KBM-7 (cell line): ENCODE data around the gene DHRS7B.
"Not testable (repeated sequence)": the region's sequence is repeated elsewhere in the genome, so short reads cannot be mapped to it uniquely, and the experiment has no call there.

ENCODE experiments used
- DNase-seq: peaks from one replicate; pipeline ENCODE4 v3.0.0-alpha.2; 2015
- in situ Hi-C: fragments of 300-500 bp; cut with MboI; formaldehyde crosslinking; loops from 2 replicates; pipeline ENCODE4 v1.14.3; 2020; ENCODE audit warnings: low sequenced_read_pairs, low pct_unique_long_range_greater_than_20kb, mixed read lengths

The DHRS7B gene

DNA sequence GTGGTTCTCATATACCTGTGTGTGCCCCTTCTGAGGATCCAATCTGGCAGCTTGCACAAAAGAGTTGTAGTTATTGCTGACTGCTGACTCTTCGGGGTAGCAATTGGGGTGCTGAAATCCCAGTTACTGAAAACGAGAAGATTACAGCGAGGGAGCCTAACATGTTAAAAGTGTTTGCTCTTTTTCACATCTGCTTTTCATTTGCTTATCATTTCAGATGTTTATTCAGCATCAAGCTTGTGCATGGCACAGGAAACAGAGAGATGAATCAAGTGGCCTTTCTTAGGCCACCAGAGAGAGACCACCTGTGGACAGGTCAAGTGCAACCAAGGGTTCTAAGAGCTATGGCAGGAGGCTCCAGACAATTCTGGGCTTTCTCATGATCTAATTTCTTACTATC lies 16.9 kb downstream of the DHRS7B start:
- no peak for DNase-seq
- in situ Hi-C loops, result loop anchor here (25.0 kb wide), 2 partner anchors 94 to 319 kb away; no protein-coding TSS in a partner anchor

DNA sequence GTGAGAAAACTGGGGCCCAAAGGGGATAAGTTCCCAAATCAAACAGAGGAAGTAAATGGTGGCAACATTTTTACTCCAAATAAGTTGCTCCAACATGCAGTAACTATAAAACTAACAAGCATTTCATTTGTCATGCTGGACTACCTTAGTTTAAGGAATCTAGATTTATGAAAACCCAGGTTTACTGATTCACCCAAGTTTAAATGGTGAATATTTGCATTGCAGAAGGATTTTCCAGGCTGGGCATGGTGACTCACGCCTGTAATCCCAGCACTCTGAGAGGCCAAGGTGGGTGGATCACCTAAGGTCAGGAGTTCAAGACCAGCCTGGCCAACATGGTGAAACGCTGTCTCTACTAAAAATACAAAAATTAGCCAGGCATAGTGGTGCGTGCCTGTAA lies 17.5 kb downstream of the DHRS7B start:
- in situ Hi-C loops, result loop anchor here (25.0 kb wide), 2 partner anchors 93 to 318 kb away; no protein-coding TSS in a partner anchor
- DNase-seq, result not testable (repeated sequence)

- in situ Hi-C loops, result loop anchor here (25.0 kb wide), 2 partner anchors 91 to 316 kb away; no protein-coding TSS in a partner anchor
- DNase-seq, result no peak
Observed at GRCh38 chr17:21146362-21147015, 19.7 kb downstream of the DHRS7B start.

GRCh38 chr17:21149621-21150020 lies 22.9 kb downstream of the DHRS7B start:
- DNase-seq, result peak; percentile 14
- in situ Hi-C loops, result loop anchor here (25.0 kb wide), 2 partner anchors 88 to 313 kb away; no protein-coding TSS in a partner anchor

DNA sequence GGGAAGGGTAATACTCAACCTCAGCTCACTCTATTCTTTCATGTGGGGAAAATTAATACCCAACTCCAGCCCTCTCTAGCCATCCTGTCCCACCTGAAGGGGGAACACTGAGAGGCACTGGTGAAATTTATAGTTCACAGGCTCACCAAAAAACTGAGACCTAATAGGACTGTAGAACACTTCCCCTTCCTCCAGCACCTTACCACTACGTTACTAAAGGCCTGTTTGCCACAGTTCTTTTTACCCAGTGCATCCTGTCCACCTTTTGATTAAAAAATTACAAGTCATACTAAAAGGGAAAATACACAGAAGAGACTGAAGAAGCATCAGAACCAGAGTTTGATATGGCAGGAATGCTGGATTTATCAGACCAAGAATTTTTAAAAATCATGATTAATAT lies 26.0 kb downstream of the DHRS7B start:
- in situ Hi-C loops, result no loop called here
- DNase-seq, result no peak

DNA sequence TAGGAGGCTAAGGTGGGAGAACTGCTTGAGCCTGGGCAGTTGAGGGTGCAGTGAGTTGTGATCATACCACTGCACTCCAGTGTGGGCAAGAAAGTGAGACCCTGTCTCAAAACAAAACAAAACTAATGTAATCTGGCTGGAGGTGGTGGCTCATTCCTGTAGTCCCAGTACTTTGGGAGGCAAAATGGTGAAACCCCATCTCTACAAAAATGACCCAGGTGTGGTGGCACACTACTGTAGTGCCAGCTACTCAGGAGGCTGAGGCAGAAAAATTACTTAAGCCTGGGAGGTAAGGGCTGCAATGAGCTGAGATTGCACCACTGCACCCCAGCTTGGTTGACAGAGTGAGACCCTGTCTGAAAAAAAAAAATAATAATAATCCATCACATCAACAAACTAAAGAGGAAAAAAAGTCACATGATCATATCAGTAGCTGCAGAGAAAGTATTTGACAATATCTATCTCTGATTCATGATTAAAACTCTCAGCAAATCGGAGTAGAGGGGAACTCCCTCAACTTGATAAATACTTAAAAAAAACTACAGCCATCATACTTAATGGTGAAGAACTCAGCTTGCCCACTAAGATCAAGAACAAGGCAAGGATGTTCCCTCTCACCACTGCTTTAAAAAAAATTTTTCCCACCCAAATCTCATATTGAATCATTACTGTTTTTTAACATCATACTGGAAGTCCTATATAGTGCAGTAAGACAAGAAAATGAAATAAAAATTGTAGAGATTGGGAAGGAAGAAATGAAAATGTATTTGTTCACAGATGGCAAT lies 31.0 kb downstream of the DHRS7B start:
- no peak for DNase-seq
- in situ Hi-C loops, result no loop called here

- no peak for DNase-seq
- in situ Hi-C loops, result no loop called here
Observed at GRCh38 chr17:21160401-21160800, 33.6 kb downstream of the DHRS7B start.

GRCh38 chr17:21161498-21162393 lies 35.0 kb downstream of the DHRS7B start:
- in situ Hi-C loops, result no loop called here

DNA sequence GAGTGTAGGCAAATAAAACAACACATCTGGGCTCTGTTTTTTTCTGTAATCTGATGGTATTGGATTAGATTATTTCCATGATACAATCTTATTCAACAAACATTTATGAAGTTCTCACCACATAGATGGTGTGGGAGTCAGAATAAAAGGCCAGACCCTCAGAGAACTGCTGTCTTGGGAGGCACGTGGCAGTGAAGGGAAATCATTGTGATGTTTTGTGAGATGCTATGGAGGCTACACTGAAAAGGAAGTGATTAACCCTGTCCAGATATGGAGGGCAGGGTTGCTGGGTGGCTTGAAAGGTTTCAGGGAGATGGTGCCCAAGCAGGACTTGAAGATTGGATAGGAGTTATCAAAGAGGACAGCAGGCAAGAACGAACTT lies 35.6 kb downstream of the DHRS7B start:
- in situ Hi-C loops, result no loop called here
- DNase-seq, result no peak

More at GRCh38 chr17:21161498-21162393, 35.0 kb downstream of the DHRS7B start:
- DNase-seq, result no peak

- in situ Hi-C loops, result no loop called here
- no peak for DNase-seq
Observed at GRCh38 chr17:21163101-21163500, 36.3 kb downstream of the DHRS7B start.

DNA sequence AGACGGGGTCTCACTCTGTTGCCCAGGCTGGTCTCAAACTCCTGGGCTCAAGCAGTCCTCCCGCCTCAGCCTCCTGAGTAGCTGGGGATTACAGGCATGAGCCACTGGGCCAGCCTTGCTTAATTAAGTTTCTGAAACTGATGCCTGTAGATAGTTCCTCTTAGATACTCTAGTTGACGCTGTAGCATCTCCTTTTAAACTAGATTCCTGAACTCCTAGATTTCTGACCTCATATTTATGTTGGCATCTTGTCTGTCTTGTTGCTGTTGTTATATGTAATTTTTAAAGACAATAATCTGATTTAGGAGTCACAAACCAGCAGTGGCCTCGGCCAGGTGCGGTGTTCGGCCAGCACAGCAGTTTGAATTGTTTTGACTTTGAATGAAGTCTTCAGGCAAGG lies 37.5 kb downstream of the DHRS7B start:
- in situ Hi-C loops, result no loop called here
- no peak for DNase-seq

DNA sequence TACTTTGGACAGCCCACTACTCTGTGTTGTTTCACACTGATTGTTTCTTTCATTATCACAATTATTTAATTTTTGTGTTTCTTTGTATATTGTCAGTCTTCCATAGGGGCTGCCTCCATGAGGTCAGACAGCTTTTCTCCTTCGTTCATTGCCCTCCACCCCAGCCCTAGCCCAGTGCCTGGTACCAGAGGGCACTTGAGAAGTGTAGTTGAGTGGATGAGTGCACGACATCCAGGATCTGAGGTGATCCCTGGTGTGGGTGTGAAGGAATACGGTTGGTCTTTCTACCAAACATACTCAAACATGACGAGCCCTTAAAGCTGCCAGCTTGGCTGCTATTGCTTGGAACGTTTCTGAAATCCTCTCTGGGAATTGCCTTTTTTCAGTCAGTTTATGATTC lies 37.9 kb downstream of the DHRS7B start:
- in situ Hi-C loops, result no loop called here
- DNase-seq, result no peak

DNA sequence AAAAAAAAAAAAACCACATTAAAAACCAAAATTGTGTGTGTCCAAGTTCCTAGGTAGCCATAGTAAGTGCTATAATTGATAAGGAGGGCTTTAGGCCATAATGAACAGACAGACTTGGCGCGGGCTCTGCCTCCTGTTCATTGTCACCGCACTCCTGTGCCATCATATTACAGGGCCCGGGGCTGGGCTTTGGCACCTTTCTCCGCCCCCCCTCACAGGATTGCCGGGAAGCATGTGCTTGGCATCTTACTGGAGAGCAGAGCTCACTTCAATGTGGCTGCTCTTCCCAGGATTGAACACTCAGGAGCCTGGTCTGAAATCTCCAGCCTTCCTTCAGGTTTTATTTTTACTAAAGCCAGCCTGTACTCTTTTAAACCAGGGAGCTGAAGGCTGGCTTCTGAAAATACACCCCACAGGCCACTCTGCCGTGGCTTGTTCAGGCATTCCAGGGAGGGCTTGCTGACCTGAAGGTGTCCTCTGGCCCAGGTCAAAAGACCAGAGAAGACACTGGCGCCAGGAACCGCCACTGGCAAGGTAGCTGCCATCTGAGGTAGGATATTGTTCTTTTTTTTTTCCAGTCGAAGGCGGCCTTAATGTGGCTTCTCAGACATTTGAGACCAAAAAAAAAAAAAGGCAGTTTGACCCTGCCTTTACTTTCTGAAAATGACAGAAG lies 39.3 kb downstream of the DHRS7B start:
- no peak for DNase-seq
- in situ Hi-C loops, result no loop called here

GRCh38 chr17:21166595-21167210 lies 39.9 kb downstream of the DHRS7B start:
- DNase-seq, result no peak
- in situ Hi-C loops, result no loop called here

DNA sequence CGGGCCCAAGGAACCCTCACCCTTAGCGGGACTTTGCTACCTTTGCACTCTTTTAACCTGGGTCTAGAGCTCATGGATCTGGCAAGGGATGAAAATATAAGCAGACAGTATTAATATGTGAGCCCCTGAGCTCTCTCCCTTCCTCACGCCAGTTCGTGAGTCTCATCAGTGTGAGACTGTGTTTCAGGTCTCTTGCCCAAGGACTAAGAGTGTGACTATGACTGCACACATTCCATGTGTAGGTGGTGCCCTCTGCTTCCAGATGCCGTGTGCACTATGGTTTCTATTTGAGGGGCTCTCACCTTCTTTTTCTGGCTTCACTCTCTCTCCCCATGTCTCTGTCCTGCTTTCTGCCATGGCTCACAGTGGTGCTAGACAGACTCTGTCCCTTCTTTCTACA lies 40.5 kb downstream of the DHRS7B start:
- in situ Hi-C loops, result no loop called here
- no peak for DNase-seq

GRCh38 chr17:21168555-21168865 lies 41.7 kb downstream of the DHRS7B start:
- no peak for DNase-seq
- in situ Hi-C loops, result no loop called here

DNA sequence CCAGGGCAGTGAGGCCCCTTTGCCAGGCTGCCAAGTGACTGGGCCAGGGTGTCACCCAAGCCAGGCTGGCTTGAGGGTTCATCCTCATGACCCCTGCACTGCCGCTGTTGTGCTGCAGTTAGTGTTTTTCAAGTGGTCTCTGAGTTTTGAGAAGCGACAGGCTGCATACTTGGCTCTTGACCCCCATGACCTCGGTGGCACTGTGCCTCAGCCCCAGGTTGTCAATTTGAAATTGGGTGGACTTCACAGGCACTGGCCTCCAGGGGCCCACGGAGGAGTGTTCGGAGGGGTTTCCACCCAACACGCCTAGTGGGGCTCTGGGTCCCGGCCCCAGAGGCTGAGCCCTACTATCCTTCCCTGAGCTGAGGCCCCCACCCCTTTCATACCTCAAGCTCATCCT lies 42.7 kb downstream of the DHRS7B start:
- in situ Hi-C loops, result no loop called here
- no peak for DNase-seq

- no peak for DNase-seq
- in situ Hi-C loops, result no loop called here
Observed at GRCh38 chr17:21170809-21171208, 44.0 kb downstream of the DHRS7B start.
